SK-N-MC (cell line): ENCODE measurements around the gene RPH3AL.
"Not testable (repeated sequence)": the region's sequence is repeated elsewhere in the genome, so short reads cannot be mapped to it uniquely, and the experiment has no call there.

ENCODE experiments used
- DNase-seq: peaks from one replicate; pipeline ENCODE4 v3.0.0-alpha.2; 2011; ENCODE audit warnings: low read depth, low spot score
- H3K27ac ChIP-seq: fragments of 200-600 bp; sonication (generic); 2 replicates; pipeline ENCODE4 v1.5.1; 2016; ENCODE audit warnings: mixed run types
- H3K36me3 ChIP-seq: fragments of 200-600 bp; sonication (generic); 2 replicates; pipeline ENCODE4 v1.6.1; 2017; ENCODE audit warnings: antibody characterized with exemption, low read length, mixed read lengths; ENCODE audit not compliant: insufficient read depth
- H3K4me3 ChIP-seq: fragments of 200-600 bp; sonication (generic); 2 replicates; pipeline ENCODE4 v1.5.1; 2016
- H3K9ac ChIP-seq: fragments of 200-600 bp; sonication (generic); 2 replicates; pipeline ENCODE4 v1.8.0; 2017; ENCODE audit warnings: mixed run types, mixed read lengths; ENCODE audit not compliant: insufficient read length
- H3K9me3 ChIP-seq: fragments of 200-600 bp; sonication (generic); 2 replicates; pipeline ENCODE4 v1.6.1; 2017; ENCODE audit warnings: low read depth, mild to moderate bottlenecking, antibody characterized with exemption, low read length, moderate library complexity, mixed read lengths
- EZH2 ChIP-seq: fragments of 200-600 bp; sonication (generic); IDR thresholded peaks from one replicate; pipeline ENCODE4 v1.6.1; 2017; ENCODE audit warnings: antibody characterized with exemption
- FOXP2 ChIP-seq: optimal IDR thresholded peaks from 2 replicates; pipeline ENCODE3; 2011; ENCODE audit warnings: mild to moderate bottlenecking, moderate library complexity; ENCODE audit not compliant: insufficient read depth; ENCODE audit errors: extremely low read length, control extremely low read depth
- POLR2AphosphoS5 ChIP-seq: IDR thresholded peaks from 2 replicates; pipeline ENCODE4 v1.6.1; 2012; ENCODE audit warnings: mild to moderate bottlenecking, low read depth, low read length, borderline replicate concordance

RPH3AL gene

GRCh38 chr17:321386-321941 is 31.1 kb downstream of the RPH3AL start:
- no peak overlapping the region for H3K4me3 ChIP-seq
- H3K36me3 ChIP-seq, result peaks cover 14% of the 10 kb centered on the region
- H3K27ac ChIP-seq, result no peak overlapping the region
- TF ChIP-seq POLR2AphosphoS5, result no peak
- TF ChIP-seq FOXP2, result no peak
- TF ChIP-seq EZH2, result no peak
- no peak for DNase-seq
- H3K9ac ChIP-seq, result no peak overlapping the region
- no peaks in the 10 kb centered on the region for H3K9me3 ChIP-seq

DNA sequence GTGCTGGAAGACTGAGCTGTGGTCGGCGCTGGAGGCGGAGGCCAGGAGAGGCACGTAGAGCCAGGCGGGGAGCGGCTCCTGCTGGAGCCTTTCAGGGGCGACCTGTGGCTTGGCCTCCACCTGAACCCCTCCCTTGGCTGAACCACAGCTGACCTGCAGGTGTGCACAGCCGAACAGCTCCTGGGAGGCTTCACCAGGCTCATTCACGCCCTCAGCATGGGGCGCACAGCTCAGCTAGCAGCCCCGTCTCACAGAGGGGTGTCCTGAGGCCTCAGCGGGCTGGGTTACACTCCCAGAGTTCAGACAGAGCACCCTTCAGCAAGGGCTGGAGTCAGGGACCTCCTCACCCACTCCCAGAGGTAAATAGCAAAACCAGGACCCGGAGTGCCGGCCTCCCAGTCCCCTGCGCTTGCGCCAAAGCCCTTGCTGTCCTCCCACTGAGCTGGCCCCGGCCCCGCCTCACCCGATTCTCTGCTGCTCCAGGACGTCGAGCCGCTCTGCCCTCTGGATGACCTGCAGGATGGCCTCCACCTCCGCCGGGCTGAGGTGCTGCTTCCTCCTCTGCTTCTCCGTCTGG is 31.7 kb downstream of the RPH3AL start:
- no peak for TF ChIP-seq EZH2
- TF ChIP-seq FOXP2, result no peak
- no peak for TF ChIP-seq POLR2AphosphoS5
- H3K36me3 ChIP-seq, result peaks cover 14% of the 10 kb centered on the region
- no peak overlapping the region for H3K9ac ChIP-seq
- H3K9me3 ChIP-seq, result no peaks in the 10 kb centered on the region
- DNase-seq, result no peak
- H3K27ac ChIP-seq, result 0 out of 2 replicates have a peak overlapping the region, but pooled peaks have one; percentile 19
- H3K4me3 ChIP-seq, result no peak overlapping the region

DNA sequence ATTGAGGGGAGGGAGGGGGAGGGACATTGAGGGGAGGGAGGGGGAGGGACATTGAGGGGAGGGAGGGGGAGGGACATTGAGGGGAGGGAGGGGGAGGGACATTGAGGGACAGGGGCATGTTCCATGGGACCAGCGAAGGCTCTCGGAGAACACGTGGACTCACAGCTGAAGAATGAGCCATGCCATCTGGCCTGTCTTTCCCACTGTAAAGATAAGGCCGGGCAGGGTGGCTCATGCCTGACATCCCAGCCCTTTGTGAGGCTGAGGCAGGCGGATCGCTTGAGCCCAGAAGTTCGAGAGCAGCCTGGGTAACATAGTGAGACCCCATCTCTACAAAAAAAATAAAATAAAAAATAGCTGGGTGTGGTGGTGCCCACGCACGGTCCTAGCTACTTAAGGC is 32.5 kb downstream of the RPH3AL start:
- TF ChIP-seq EZH2 (no peak), FOXP2 (no peak), POLR2AphosphoS5 (no peak)
- H3K9me3 ChIP-seq, result no peaks in the 10 kb centered on the region
- no peak for DNase-seq
- H3K36me3 ChIP-seq, result peaks cover 14% of the 10 kb centered on the region
- H3K4me3 ChIP-seq, result no peak overlapping the region
- H3K27ac ChIP-seq, result 0 out of 2 replicates have a peak overlapping the region, but pooled peaks have one; percentile 19
- H3K9ac ChIP-seq, result no peak overlapping the region

DNA sequence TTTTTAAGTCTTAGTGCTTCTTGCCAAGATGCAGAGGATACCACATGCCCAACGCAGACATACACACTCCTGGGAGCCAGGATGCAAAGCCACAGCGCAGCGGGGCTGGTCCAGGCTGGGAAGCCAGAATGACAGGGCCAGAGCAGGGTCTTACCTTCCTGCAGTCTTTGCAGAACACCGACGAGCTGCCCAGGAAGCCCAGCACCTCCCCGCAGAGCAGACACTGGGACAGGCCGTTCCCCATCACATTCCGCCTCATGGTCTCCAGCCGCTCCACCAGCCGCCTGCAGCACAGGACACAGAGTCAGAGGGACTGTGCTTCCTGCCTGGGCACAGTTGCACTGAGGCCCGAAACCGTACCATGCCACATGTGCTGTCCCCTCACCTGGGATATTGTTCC is 33.3 kb downstream of the RPH3AL start:
- H3K4me3 ChIP-seq, result no peak overlapping the region
- H3K9me3 ChIP-seq, result no peaks in the 10 kb centered on the region
- H3K36me3 ChIP-seq, result peaks cover 14% of the 10 kb centered on the region
- no peak overlapping the region for H3K27ac ChIP-seq
- TF ChIP-seq FOXP2 (no peak), EZH2 (no peak), POLR2AphosphoS5 (no peak)
- no peak for DNase-seq
- H3K9ac ChIP-seq, result no peak overlapping the region

DNA sequence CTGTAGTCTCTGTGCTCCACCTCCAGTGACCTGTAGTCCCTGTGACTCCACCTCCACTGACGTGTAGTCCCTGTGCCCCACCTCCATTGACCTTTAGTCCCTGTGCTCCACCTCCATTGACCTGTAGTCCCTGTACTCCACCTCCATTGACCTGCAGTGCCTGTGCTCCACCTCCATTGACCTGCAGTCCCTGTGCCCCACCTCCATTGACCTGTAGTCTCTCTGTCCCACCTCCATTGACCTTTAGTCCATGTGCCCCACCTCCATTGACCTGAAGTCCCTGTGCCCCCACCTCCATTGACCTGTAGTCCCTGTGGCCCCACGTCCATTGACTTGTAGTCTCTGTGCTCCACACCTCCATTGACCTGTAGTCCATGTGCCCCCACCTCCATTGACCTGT is 35.5 kb downstream of the RPH3AL start:
- not testable (repeated sequence) for H3K27ac ChIP-seq, H3K9ac ChIP-seq, H3K9me3 ChIP-seq, DNase-seq, H3K4me3 ChIP-seq
- H3K36me3 ChIP-seq, result peaks cover 14% of the 10 kb centered on the region

DNA sequence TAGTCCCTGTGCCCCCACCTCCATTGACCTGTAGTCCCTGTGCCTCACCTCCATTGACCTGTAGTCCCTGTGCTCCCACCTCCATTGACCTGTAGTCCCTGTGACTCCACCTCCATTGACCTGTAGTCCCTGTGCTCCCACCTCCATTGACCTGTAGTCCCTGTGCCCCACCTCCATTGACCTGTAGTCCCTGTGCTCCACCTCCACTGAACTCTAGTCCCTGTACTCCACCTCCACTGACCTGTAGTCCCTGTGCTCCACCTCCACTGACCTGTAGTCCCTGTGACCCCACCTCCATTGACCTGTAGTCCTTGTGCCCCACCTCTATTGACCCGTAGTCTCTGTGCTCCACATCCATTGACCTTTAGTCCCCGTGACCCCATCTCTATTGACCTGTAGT is 37.2 kb downstream of the RPH3AL start:
- DNase-seq, result not testable (repeated sequence)

DNA sequence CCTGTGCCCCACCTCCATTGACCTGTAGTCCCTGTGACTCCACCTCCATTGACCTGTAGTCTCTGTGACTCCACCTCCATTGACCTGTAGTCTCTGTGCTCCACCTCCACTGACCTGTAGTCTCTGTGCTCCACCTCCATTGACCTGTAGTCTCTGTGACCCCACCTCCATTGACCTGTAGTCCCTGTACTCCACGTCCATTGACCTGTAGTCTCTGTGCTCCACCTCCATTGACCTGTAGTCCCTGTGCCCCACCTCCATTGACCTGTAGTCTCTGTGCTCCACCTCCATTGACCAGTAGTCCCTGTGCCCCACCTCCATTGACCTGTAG is 38.0 kb downstream of the RPH3AL start:
- not testable (repeated sequence) for H3K27ac ChIP-seq, H3K4me3 ChIP-seq, H3K9me3 ChIP-seq, DNase-seq, H3K9ac ChIP-seq
- H3K36me3 ChIP-seq, result peaks cover 14% of the 10 kb centered on the region

More for the DNA sequence above, 37.2 kb downstream of the RPH3AL start:
- H3K36me3 ChIP-seq, result peaks cover 14% of the 10 kb centered on the region
- H3K9me3 ChIP-seq, H3K9ac ChIP-seq, H3K4me3 ChIP-seq, H3K27ac ChIP-seq: not testable (repeated sequence)

GRCh38 chr17:313911-314613 is 38.5 kb downstream of the RPH3AL start:
- Histone ChIP-seq H3K4me3 (no peak overlapping the region), H3K27ac (no peak overlapping the region), H3K9me3 (no peaks in the 10 kb centered on the region), H3K36me3 (peaks cover 9% of the 10 kb centered on the region), H3K9ac (no peak overlapping the region)
- DNase-seq, result no peak
- TF ChIP-seq FOXP2 (no peak), EZH2 (no peak), POLR2AphosphoS5 (no peak)

DNA sequence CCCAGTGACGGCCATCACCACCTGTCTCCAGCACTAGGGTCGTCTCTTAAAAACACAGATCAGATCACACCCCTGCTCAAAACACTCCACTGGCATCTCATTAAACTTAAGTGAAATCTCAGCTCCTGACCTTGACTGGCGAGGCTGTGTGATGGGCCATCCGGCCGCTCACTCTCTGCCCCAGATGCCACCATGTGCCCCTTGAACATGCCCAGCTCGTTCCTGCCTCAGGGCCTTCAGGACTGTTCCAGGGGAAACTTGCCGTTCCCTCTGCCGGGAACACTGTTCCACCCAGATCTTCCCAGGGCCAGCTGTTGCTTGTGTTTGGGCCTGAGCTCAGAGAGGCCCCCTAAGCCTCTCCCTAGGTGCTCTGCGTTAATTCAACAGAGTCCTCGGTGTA is 39.4 kb downstream of the RPH3AL start:
- no peak for DNase-seq
- TF ChIP-seq FOXP2, result no peak
- no peak for TF ChIP-seq EZH2
- TF ChIP-seq POLR2AphosphoS5, result no peak
- Histone ChIP-seq H3K36me3 (peaks cover under 1% of the 10 kb centered on the region), H3K4me3 (no peak overlapping the region), H3K9ac (no peak overlapping the region), H3K27ac (no peak overlapping the region), H3K9me3 (no peaks in the 10 kb centered on the region)
